ENCODE data around the gene IL17REL. TPM values are rescaled to one million over a fixed set of nuclear protein-coding genes. Genes with fewer than 3 reads are reported as not detected.

The IL17REL gene
- 0.17 to 0.23 TPM in 2 of 3 replicates, not detected in the other for total RNA-seq
- long read RNA-seq: 0 reads

DNA sequence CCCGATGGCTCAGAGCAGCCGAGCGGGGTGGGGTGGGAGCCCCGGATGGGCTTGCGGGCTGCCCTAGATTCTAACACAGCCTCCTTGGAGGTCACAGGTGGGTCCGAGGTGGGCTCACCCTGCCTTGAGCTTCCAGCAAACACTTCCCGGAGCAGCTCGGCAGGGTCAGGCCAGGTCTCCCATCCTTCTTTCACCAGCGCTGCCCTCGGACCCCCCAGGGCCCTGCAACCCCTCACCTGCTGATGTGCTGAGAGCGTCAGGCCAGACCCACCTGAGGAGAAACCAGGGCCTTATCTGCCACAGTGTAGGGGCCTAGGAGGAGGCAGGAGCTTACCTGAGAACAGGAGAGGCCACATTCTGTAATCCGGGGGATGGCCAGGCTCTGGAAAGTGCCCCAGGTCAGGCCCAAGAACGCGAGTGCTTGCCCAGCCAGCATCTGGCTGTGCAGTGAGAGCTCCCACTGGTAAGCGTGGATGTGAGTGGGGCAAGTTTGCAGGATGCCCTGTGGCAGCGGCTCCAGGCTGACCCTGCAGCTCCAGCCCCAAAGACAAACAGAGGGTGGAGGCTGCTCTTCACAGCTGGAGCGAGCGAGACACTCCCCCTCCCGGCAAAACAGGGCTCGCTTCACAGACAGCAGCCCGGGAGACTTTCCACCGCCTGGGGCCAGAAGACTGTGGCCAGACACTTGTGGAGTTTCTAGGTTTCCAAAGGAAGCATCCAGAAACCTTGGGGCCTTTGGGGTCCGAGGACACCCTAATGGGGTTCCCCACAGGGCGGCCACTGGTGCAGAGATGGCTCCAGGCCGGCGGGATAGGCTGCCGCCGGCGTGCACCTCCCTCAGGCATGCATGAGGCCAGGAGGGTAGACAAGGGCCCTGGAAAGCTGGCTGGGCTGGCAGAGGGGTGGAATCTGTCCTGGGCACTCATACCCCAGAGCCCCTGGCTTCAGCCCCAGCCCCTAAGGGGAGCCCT is at the start of gene IL17REL:
TSS of gene IL17REL (minus strand) at position 555 of the 971 bp plus-strand sequence. CDS start at position 436, 119 bp downstream.
- H3K36me3 Mint-ChIP-seq (ENCODE audit: low read depth): no peaks in the 10 kb centered on the region
- H3K27ac Mint-ChIP-seq (ENCODE audit: unreplicated experiment): no peak within 1 kb of the TSS

DNA sequence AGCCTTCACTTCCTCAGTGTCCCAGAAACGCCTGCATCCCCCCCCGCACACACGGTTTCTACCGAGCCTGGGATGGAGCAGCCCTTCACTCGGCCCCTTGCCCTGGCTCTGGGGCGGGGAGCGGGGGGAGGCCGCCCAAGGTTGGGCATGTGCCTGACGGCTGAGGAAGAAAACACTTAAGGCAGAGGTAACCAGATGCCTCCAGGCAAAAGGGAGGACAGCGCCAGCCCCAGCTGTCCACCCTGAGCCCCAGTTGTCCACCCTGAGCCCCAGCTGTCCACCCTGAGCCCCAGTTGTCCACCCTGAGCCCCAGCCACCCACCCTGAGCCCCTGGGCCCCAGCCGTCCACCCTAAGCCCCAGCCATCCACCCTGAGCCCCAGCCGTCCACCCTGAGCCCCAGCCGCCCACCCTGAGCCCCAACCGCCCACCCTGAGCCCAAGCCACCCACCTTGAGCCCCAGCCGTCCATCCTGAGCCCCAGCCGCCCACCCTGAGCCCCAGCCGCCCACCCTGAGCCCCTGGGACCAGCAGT is 49.3 kb upstream of the IL17REL start:
- Mint-ChIP-seq H3K9me3 (ENCODE audit: low read depth) (no peaks in the 10 kb centered on the region), H3K4me1 (ENCODE audit: low read depth) (peaks cover 13% of the 10 kb centered on the region), H3K27ac (ENCODE audit: unreplicated experiment) (no peak overlapping the region), H3K36me3 (ENCODE audit: low read depth) (no peaks in the 10 kb centered on the region), H3K27me3 (ENCODE audit: low read depth) (no peaks in the 10 kb centered on the region), H3K4me3 (ENCODE audit: unreplicated experiment) (no peak overlapping the region)
- peak; percentile 78 for DNase-seq (ENCODE audit: low spot score)
- no peak for TF ChIP-seq CTCF (IDR thresholded peaks at IDR 0.05)

More for the DNA sequence above, at the start of gene IL17REL:
- Mint-ChIP-seq H3K4me1 (ENCODE audit: low read depth) (peaks cover 11% of the 10 kb centered on the region), H3K4me3 (ENCODE audit: unreplicated experiment) (no peak within 1 kb of the TSS), H3K27me3 (ENCODE audit: low read depth) (peaks cover 10% of the 10 kb centered on the region), H3K9me3 (ENCODE audit: low read depth) (no peaks in the 10 kb centered on the region)
- TF ChIP-seq CTCF (IDR thresholded peaks at IDR 0.05): peak; percentile 66
- DNase-seq (ENCODE audit: low spot score): peak; percentile 78

GRCh38 chr22:50061141-50061823 is 48.7 kb upstream of the IL17REL start:
- no peaks in the 10 kb centered on the region for H3K27me3 Mint-ChIP-seq (ENCODE audit: low read depth)
- H3K9me3 Mint-ChIP-seq (ENCODE audit: low read depth): no peaks in the 10 kb centered on the region
- DNase-seq (ENCODE audit: low spot score): no peak
- H3K4me1 Mint-ChIP-seq (ENCODE audit: low read depth): peaks cover 13% of the 10 kb centered on the region
- TF ChIP-seq CTCF (IDR thresholded peaks at IDR 0.05): no peak
- H3K4me3 Mint-ChIP-seq (ENCODE audit: unreplicated experiment): no peak overlapping the region
- no peaks in the 10 kb centered on the region for H3K36me3 Mint-ChIP-seq (ENCODE audit: low read depth)
- no peak overlapping the region for H3K27ac Mint-ChIP-seq (ENCODE audit: unreplicated experiment)

- peaks cover 13% of the 10 kb centered on the region for H3K4me1 Mint-ChIP-seq (ENCODE audit: low read depth)
- no peaks in the 10 kb centered on the region for H3K36me3 Mint-ChIP-seq (ENCODE audit: low read depth)
- TF ChIP-seq CTCF (IDR thresholded peaks at IDR 0.05): no peak
- H3K27ac Mint-ChIP-seq (ENCODE audit: unreplicated experiment): no peak overlapping the region
- no peak overlapping the region for H3K4me3 Mint-ChIP-seq (ENCODE audit: unreplicated experiment)
- no peaks in the 10 kb centered on the region for H3K9me3 Mint-ChIP-seq (ENCODE audit: low read depth)
- no peaks in the 10 kb centered on the region for H3K27me3 Mint-ChIP-seq (ENCODE audit: low read depth)
- DNase-seq (ENCODE audit: low spot score): no peak
Observed at GRCh38 chr22:50060441-50061140, 48.0 kb upstream of the IL17REL start.
